ENCODE data around the gene HES1. TPM values are rescaled to one million over a fixed set of nuclear protein-coding genes. Genes with fewer than 3 reads are reported as not detected.

HES1 gene
- total and polyA plus RNA-seq, 2 experiments from 2014 or later, result 42.7 to 60.8 TPM

GRCh38 chr3:194147679-194148078 is 11.7 kb downstream of the HES1 start (continued):
- no peak for TF ChIP-seq ZNF462 (CRISPR knock-in tag; IDR thresholded peaks at IDR 0.05)

- no peaks in the 10 kb centered on the region for H4K20me1 ChIP-seq (replicated peaks; ENCODE audit: insufficient read depth)
- DNase-seq (ENCODE audit: low spot score) (no peak), ATAC-seq (no peak)
- H3F3A ChIP-seq (replicated peaks; ENCODE audit: low read depth), result no peaks in the 10 kb centered on the region
- no peaks in the 10 kb centered on the region for H3K27me3 ChIP-seq (ENCODE audit: insufficient read depth)
- no peaks in the 10 kb centered on the region for H3K79me2 ChIP-seq (replicated peaks; ENCODE audit: insufficient read depth)
- peaks cover 5% of the 10 kb centered on the region for H3K4me1 Mint-ChIP-seq
- no peaks in the 10 kb centered on the region for H3K9me2 ChIP-seq (ENCODE audit: insufficient read depth)
- peak overlapping the region; percentile 63; the same call in 1 of the 2 replicates for H2AFZ ChIP-seq
- H3K4me3 ChIP-seq, result no peak overlapping the region
- H3K4me1 ChIP-seq (ENCODE audit: insufficient read depth), result no peaks in the 10 kb centered on the region
- no peak overlapping the region for H3K27ac Mint-ChIP-seq
- no peak overlapping the region for H3K27ac ChIP-seq (ENCODE audit: low read depth)
- H3K27me3 Mint-ChIP-seq (ENCODE audit: insufficient read depth, low read depth, poor library complexity), result peaks cover 8% of the 10 kb centered on the region
- H3K36me3 ChIP-seq (ENCODE audit: insufficient read depth), result no peaks in the 10 kb centered on the region
- H3K4me3 Mint-ChIP-seq, result no peak overlapping the region
- H3K9me3 Mint-ChIP-seq, result no peaks in the 10 kb centered on the region
- no peak overlapping the region for H3K4me2 ChIP-seq
- no peaks in the 10 kb centered on the region for H3K36me3 Mint-ChIP-seq (ENCODE audit: low read depth)
- TF ChIP-seq ZNF331 (CRISPR knock-in tag; IDR thresholded peaks at IDR 0.05; ENCODE audit: low read depth), result no peak
- no peak for TF ChIP-seq POLR2AphosphoS5 (IDR thresholded peaks at IDR 0.05; ENCODE audit: low read depth)
- no peak for TF ChIP-seq EZH2phosphoT487 (IDR thresholded peaks at IDR 0.05; ENCODE audit: unreplicated experiment)
- no peak for TF ChIP-seq CREB1 (CRISPR knock-in tag; IDR thresholded peaks at IDR 0.05; ENCODE audit: low read depth)
- TF ChIP-seq EZH2 (IDR thresholded peaks at IDR 0.05; ENCODE audit: low read depth, unreplicated experiment), result no peak
- no peak for TF ChIP-seq ETS1 (IDR thresholded peaks at IDR 0.05)
- no peak for TF ChIP-seq REST (IDR thresholded peaks at IDR 0.05; ENCODE audit: unreplicated experiment)
- TF ChIP-seq CTCF (conservative IDR thresholded peaks at IDR 0.05; ENCODE audit: low read depth in 2 of 2), result no peak
- TF ChIP-seq ZNF114 (CRISPR knock-in tag; IDR thresholded peaks at IDR 0.05), result no peak
- TF ChIP-seq NANOG (IDR thresholded peaks at IDR 0.05; ENCODE audit: borderline replicate concordance), result no peak
- no peak for TF ChIP-seq STAT1 (IDR thresholded peaks at IDR 0.05; ENCODE audit: unreplicated experiment)
- no peak for TF ChIP-seq JUNB (IDR thresholded peaks at IDR 0.05; ENCODE audit: unreplicated experiment)
Measured at GRCh38 chr3:194148383-194148782, 12.4 kb downstream of the HES1 start.
